Mesothelial cell of epicardium (in vitro differentiated cells): ENCODE results near the gene CDKAL1. TPM values are rescaled to one million over a fixed set of nuclear protein-coding genes. Genes with fewer than 3 reads are reported as not detected.

ENCODE experiments used
- DNase-seq, 2 experiments: peaks; one replicate each; pipeline ENCODE4 v3.0.0; 2021; ENCODE audit warnings: low spot score in 2 of 2; ENCODE audit not compliant: unreplicated experiment in 2 of 2
- H3K27ac Mint-ChIP-seq: 2 replicates; pipeline ENCODE4 v1.8.0; 2021; ENCODE audit warnings: mixed read lengths
- H3K27me3 Mint-ChIP-seq: 2 replicates; pipeline ENCODE4 v1.8.0; 2021; ENCODE audit warnings: low read depth, mixed read lengths
- H3K36me3 Mint-ChIP-seq: 2 replicates; pipeline ENCODE4 v1.8.0; 2021; ENCODE audit warnings: mixed read lengths
- H3K4me1 Mint-ChIP-seq: 2 replicates; pipeline ENCODE4 v1.8.0; 2021; ENCODE audit warnings: mixed read lengths
- H3K4me3 Mint-ChIP-seq: 2 replicates; pipeline ENCODE4 v1.8.0; 2021; ENCODE audit warnings: mild to moderate bottlenecking, moderate library complexity, mixed read lengths
- H3K9me3 Mint-ChIP-seq: 2 replicates; pipeline ENCODE4 v1.8.0; 2021; ENCODE audit warnings: mixed read lengths
- CTCF ChIP-seq: fragments of 200-600 bp; sonication (generic); IDR thresholded peaks from one replicate; pipeline ENCODE4 v1.5.0; 2021; ENCODE audit warnings: antibody characterized with exemption; ENCODE audit not compliant: unreplicated experiment
- total RNA-seq: library from RNA; stranded (reverse); gene quantifications from 3 replicates; pipeline ENCODE4 v1.2.1, GENCODE V29; 2021

CDKAL1 gene
- total RNA-seq, 1 donor from 2014 or later = 22.6 TPM

GRCh38 chr6:20623761-20624160 is 89.5 kb downstream of the CDKAL1 start:
- H3K27ac Mint-ChIP-seq = peak overlapping the region; percentile 3
- H3K4me1 Mint-ChIP-seq = peaks cover 46% of the 10 kb centered on the region
- H3K36me3 Mint-ChIP-seq = no peaks in the 10 kb centered on the region
- no peaks in the 10 kb centered on the region for H3K27me3 Mint-ChIP-seq
- no peak for TF ChIP-seq CTCF
- H3K4me3 Mint-ChIP-seq = no peak overlapping the region
- no peaks in the 10 kb centered on the region for H3K9me3 Mint-ChIP-seq
- no peak for DNase-seq

DNA sequence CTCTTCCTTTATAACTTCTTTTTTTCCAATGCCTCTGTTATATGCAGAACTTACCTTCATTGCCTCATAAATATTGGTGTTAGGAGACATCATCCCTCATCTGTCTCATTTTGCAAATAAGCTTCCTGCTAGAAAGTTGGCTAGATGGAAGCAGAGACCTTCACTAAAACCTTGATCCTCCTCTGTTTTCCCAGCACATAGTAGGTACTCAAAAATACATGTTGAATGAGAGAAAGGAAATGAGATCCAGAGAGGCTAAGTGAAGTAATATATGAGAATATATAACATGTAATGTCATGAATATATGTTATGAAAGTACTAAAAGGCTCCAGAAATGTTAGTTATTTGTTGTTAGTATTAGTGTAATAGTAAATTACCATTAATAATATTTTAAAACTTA is 91.9 kb downstream of the CDKAL1 start:
- Mint-ChIP-seq H3K4me1 (peaks cover 57% of the 10 kb centered on the region), H3K27ac (no peak overlapping the region), H3K9me3 (no peaks in the 10 kb centered on the region), H3K36me3 (no peaks in the 10 kb centered on the region), H3K27me3 (no peaks in the 10 kb centered on the region), H3K4me3 (no peak overlapping the region)
- DNase-seq = no peak
- no peak for TF ChIP-seq CTCF

DNA sequence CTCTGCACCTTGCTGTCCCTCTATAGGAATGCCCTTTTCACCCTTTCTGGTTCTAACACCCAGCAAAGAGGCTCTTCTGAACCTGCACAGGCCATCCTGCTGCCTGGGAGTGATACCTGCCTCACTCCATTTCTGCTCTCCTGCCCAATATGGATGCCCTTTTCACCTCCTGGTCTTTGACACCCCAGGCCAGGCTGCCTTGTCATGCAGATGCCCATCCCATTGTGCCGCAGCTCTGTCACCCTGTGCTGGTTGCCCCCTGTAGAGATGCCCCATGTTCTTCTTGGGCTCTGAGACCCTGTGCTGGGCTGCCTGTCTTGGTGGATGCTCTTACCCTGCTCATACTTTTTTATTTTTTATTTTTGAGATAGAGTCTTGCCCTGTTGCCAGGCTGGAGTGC is 95.3 kb downstream of the CDKAL1 start:
- no peak overlapping the region for H3K4me3 Mint-ChIP-seq
- DNase-seq = no peak

GRCh38 chr6:20630136-20630535 is 95.9 kb downstream of the CDKAL1 start:
- peaks cover 10% of the 10 kb centered on the region for H3K36me3 Mint-ChIP-seq
- peaks cover 29% of the 10 kb centered on the region for H3K4me1 Mint-ChIP-seq
- peaks cover 13% of the 10 kb centered on the region for H3K9me3 Mint-ChIP-seq
- no peaks in the 10 kb centered on the region for H3K27me3 Mint-ChIP-seq
- DNase-seq = no peak
- no peak overlapping the region for H3K27ac Mint-ChIP-seq
- no peak overlapping the region for H3K4me3 Mint-ChIP-seq
- TF ChIP-seq CTCF = no peak

More for the DNA sequence above, 95.3 kb downstream of the CDKAL1 start:
- no peak for TF ChIP-seq CTCF
- Mint-ChIP-seq H3K27me3 (no peaks in the 10 kb centered on the region), H3K4me1 (peaks cover 34% of the 10 kb centered on the region), H3K36me3 (peaks cover 9% of the 10 kb centered on the region), H3K9me3 (peaks cover 13% of the 10 kb centered on the region), H3K27ac (no peak overlapping the region)

- peaks cover 10% of the 10 kb centered on the region for H3K36me3 Mint-ChIP-seq
- peaks cover 29% of the 10 kb centered on the region for H3K4me1 Mint-ChIP-seq
- no peak overlapping the region for H3K27ac Mint-ChIP-seq
- H3K27me3 Mint-ChIP-seq = no peaks in the 10 kb centered on the region
- no peak for TF ChIP-seq CTCF
- no peak overlapping the region for H3K4me3 Mint-ChIP-seq
- DNase-seq = no peak
- H3K9me3 Mint-ChIP-seq = peaks cover 15% of the 10 kb centered on the region
These were observed 96.6 kb downstream of the CDKAL1 start for GRCh38 chr6:20630617-20631548.
